ENCODE results near the gene GPR35. TPM values are rescaled to one million over a fixed set of nuclear protein-coding genes. Genes with fewer than 3 reads are reported as not detected.

GPR35 gene
- total and polyA plus RNA-seq, 10 of the 15 experiments (the other 5 are each of a cell fraction or from before 2014, with no cell fraction given), result 0.14 to 1.6 (median 0.75) TPM; not detected in 3

DNA sequence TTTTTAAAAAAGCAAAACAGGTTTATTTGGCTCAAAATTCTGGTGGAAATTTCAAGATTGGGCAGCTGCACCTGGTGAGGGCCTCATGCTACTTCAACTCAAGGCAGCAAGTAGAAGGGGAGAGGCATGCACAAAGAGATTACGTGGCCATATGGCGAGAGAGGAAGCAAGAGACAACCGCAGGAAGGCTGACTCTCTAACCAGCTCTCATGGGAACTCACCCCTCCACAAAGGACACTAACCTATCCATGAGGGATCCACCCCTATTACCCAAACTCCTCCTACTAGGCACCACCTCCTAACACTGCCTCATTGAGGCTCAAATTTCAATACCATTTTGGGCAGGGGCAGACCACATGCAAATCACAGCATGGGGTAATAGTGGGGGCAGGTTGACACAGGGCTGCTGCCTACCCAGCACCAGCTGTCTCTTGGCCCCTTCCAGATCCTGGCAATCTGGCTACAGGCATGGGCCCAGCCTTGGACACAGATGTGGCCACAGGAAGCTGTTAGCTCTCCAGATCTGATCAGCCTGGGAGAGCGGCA is 40.7 kb upstream of the GPR35 start (continued):
- TF ChIP-seq RUNX3 (IDR thresholded peaks at IDR 0.05; ENCODE audit: low read length) (peak; percentile 91), BHLHE40 (IDR thresholded peaks at IDR 0.05; ENCODE audit: borderline replicate concordance in 1 of 2, low read depth in 2 of 2, low read length in 1 of 2) (peak; percentile 31 to 67; a peak in 2 of 4 replicates), NFYA (IDR thresholded peaks at IDR 0.05; ENCODE audit: borderline replicate concordance, low read depth, low read length) (no peak), SIN3A (IDR thresholded peaks at IDR 0.05; ENCODE audit: low read depth, low read length) (peak; percentile 40; the same call in 1 of the 2 replicates), SREBF1 (IDR thresholded peaks at IDR 0.05; ENCODE audit: low read length) (no peak), IKZF2 (IDR thresholded peaks at IDR 0.05) (peak; percentile 68 to 74; a peak in 3 of 4 replicates), MAX (IDR thresholded peaks at IDR 0.05; ENCODE audit: low read depth, low read length) (peak; percentile 48; the same call in 1 of the 2 replicates), NR2F1 (conservative IDR thresholded peaks at IDR 0.05) (peak; percentile 73), CREB1 (IDR thresholded peaks at IDR 0.05; ENCODE audit: low read depth) (peak; percentile 13; the same call in 1 of the 2 replicates), ZBED1 (IDR thresholded peaks at IDR 0.05; ENCODE audit: borderline replicate concordance) (0 out of 2 replicates have a peak, but pooled peaks have one; percentile 1), TCF3 (IDR thresholded peaks at IDR 0.05; ENCODE audit: borderline replicate concordance, insufficient read depth, low read depth, low read length) (0 out of 2 replicates have a peak, but pooled peaks have one; percentile 16), IRF4 (IDR thresholded peaks at IDR 0.05; ENCODE audit: low read depth, low read length) (0 out of 2 replicates have a peak, but pooled peaks have one; percentile 68), SP1 (IDR thresholded peaks at IDR 0.05; ENCODE audit: low read depth, low read length) (peak; percentile 64), SMARCA5 (IDR thresholded peaks at IDR 0.05) (peak; percentile 25; the same call in 1 of the 2 replicates), E2F4 (IDR thresholded peaks at IDR 0.05; ENCODE audit: low read depth, low read length) (no peak), CBFB (IDR thresholded peaks at IDR 0.05; ENCODE audit: low read depth) (peak; percentile 69; the same call in 1 of the 2 replicates), NR2C2 (IDR thresholded peaks at IDR 0.05; ENCODE audit: borderline replicate concordance, control insufficient read depth, insufficient read length, low read depth) (no peak), YY1 (IDR thresholded peaks at IDR 0.05; ENCODE audit: low read depth, low read length) (peak; percentile 17; the same call in 1 of the 2 replicates), ATF7 (IDR thresholded peaks at IDR 0.05; ENCODE audit: low read depth) (peak; percentile 91), CEBPB (IDR thresholded peaks at IDR 0.05; ENCODE audit: borderline replicate concordance in 1 of 2, low read depth in 2 of 2, low read length in 2 of 2) (no peak), KAT2A (conservative IDR thresholded peaks at IDR 0.05; ENCODE audit: control insufficient read depth, low read depth, low read length) (no peak), ZNF217 (IDR thresholded peaks at IDR 0.05) (no peak), MTA2 (IDR thresholded peaks at IDR 0.05; ENCODE audit: low read depth) (peak; percentile 70; the same call in 1 of the 2 replicates), POLR2A (IDR thresholded peaks at IDR 0.05; ENCODE audit: low read depth, low read length) (peak; percentile 80), SRF (IDR thresholded peaks at IDR 0.05; ENCODE audit: low read depth in 2 of 2, low read length in 2 of 2) (peak; percentile 87 to 96), PML (IDR thresholded peaks at IDR 0.05; ENCODE audit: low read length) (peak; percentile 70; the same call in 1 of the 2 replicates), POLR2AphosphoS2 (IDR thresholded peaks at IDR 0.05; ENCODE audit: low read depth, low read length) (0 out of 2 replicates have a peak, but pooled peaks have one; percentile 43), SMC3 (IDR thresholded peaks at IDR 0.05; ENCODE audit: borderline replicate concordance, low read length) (no peak; the same call in 1 of the 2 replicates)
- TF ChIP-seq, protein P1, sequence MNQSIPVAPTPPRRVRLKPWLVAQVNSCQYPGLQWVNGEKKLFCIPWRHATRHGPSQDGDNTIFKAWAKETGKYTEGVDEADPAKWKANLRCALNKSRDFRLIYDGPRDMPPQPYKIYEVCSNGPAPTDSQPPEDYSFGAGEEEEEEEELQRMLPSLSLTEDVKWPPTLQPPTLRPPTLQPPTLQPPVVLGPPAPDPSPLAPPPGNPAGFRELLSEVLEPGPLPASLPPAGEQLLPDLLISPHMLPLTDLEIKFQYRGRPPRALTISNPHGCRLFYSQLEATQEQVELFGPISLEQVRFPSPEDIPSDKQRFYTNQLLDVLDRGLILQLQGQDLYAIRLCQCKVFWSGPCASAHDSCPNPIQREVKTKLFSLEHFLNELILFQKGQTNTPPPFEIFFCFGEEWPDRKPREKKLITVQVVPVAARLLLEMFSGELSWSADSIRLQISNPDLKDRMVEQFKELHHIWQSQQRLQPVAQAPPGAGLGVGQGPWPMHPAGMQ (IDR thresholded peaks at IDR 0.05; ENCODE audit: borderline replicate concordance), result no peak
- TF ChIP-seq, protein P2, sequence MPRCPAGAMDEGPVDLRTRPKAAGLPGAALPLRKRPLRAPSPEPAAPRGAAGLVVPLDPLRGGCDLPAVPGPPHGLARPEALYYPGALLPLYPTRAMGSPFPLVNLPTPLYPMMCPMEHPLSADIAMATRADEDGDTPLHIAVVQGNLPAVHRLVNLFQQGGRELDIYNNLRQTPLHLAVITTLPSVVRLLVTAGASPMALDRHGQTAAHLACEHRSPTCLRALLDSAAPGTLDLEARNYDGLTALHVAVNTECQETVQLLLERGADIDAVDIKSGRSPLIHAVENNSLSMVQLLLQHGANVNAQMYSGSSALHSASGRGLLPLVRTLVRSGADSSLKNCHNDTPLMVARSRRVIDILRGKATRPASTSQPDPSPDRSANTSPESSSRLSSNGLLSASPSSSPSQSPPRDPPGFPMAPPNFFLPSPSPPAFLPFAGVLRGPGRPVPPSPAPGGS (IDR thresholded peaks at IDR 0.05; ENCODE audit: borderline replicate concordance, insufficient read depth, low read depth, low read length, poor library complexity, severe bottlenecking), result no peak

Data from GM12878 (cell line).